ENCODE data around the gene FOXB1. TPM values are rescaled to one million over a fixed set of nuclear protein-coding genes. Genes with fewer than 3 reads are reported as not detected.

Gene FOXB1
- polyA plus RNA-seq, 1 donor, result not detected

- DNase-seq, result no peak
Measured at GRCh38 chr15:59998950-59999611, 5.0 kb upstream of the FOXB1 start.

DNA sequence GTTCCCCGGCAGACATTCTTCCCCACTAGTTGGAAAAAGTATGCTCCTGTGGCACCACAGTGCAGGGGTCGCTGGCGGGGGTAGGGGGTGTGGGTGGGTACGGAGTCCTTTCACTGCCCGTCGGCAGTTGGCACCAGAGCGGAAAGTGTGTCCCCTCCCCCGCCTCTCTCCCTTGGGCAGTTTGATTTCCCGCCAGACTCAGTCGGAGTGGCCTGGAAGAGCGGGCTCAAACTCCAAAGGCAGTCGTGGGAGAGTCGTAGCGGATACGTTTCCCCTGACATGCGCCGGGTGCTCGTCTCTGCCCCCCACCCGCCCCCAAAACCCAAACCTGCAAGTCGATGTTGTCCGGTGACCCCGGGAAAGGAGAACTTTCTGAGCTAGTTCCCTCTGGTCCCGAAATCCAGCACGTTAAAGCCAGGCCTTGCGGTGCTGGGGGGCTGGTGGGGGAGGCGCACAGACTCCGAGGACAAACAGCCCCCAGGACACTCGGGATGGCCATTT lies 4.4 kb upstream of the FOXB1 start:
- no peak for DNase-seq

- no peak for DNase-seq
Measured at GRCh38 chr15:60000113-60000823, 3.8 kb upstream of the FOXB1 start.

GRCh38 chr15:60000824-60001609 lies 3.1 kb upstream of the FOXB1 start:
- no peak for DNase-seq

DNA sequence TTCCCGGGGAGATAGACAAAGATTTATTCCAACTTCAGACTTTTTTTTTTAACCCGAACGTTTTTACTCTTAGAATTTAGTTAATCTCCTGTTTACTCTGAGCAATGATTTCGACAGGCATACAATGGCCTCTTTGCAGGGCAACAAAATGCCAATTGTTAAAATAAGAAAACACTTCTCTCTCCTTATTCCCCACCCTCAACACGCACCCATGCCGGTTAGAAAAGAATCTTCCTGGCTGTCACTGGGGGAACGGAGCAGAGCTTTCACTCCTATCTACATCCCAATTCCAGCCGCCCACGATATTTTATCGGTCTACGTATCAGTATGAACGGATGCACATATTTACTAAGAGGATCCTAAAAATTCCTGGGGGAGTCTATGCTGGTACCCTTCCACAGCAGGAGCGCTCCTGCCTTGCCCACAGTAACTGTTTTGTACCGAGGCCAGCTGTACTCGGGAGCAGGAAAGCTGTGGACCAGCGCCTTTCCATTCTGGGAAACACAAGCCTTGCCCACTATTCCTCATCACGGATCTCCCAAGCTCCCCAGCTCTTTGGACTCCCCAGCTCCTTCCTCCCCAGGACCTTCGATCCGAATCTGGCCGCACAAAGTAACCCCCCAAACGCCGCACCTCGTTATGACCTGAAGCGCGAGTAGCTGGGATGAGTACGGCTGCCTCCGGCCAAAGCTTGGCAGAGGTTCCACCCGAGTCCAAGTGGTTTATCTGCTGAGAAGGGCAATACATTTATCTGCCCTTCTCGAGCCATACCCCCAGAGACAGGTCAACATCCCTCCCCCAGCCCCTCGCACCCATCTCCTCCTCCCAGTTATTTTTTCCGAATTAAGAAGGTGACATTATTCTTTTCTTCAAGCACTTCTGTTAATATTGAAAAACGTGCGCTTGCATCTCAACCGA lies 2.2 kb upstream of the FOXB1 start:
- no peak for DNase-seq

- no peak for DNase-seq
Measured at GRCh38 chr15:60002528-60003218, 1.4 kb upstream of the FOXB1 start.

DNA sequence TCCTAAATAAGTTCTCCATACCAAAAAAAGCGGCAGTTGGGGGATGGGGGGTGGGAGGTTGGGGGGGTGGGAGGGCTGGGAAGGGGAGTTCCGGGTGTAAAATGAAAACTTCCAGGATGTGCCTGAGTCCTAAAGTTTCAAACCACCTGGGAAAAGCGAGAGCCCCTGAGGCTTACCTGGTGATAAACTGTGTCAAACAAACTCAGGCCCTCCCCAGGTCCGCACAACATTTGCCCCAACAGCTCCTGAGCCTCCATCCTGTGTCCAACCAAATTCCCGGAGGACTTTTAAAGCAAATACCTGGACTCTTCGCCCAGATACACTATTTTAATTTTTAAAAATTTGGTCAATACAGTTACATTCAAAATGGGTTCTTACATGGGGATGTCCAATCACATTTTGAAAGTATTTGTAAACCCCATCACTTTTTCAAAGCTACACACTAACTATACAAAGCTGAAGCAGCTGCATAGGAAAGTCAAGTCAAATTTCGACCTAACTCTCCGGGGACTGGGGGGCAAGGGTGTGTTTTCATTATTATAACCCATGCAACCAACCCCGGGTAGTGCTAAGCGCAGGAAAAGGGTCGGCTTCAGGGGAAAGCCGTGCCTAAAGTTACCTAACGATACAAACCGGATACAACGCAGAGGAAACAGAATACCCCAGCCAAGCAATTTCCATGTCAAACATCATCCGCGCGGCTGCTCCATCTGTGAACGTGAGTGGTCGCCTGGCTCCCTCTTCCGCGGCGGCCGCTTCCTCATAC lies 685 bp upstream of the FOXB1 start:
- DNase-seq, result no peak

- DNase-seq, result no peak
Measured at GRCh38 chr15:60004846-60005351, 788 bp downstream of the FOXB1 start.

- DNase-seq, result no peak
Measured at GRCh38 chr15:60005352-60006202, 1.5 kb downstream of the FOXB1 start.

DNA sequence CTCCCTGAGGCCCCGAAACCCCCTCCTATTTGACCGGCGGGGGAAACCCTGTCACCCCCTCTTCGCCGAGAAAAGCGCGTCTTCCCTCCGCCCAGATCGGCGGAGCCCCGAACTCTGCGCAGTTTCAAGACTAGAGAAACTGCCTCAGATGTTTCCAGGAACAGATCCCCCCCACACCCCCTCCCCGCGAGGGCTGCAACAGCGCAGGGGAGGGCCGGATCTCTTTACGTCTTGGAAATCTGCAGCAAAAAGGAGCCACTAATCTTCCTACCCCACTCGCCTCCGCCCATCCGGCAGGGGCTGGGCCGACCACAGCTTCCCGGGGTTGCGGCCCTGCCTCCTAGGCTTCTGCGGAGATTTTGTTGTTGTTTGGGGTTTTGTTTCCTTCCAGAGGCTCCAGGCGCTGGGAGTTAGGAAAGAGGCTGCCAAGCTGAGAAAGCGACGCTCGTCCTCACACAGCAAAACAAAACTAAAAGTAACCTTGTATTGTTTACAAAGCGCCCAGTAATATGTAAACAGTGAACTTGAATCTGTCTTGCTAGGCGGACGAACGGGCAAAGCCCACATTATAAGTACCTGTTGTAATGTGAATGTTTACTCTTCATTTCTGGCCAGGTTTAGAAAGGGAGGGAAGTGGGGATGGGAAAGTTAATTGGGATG lies 2.2 kb downstream of the FOXB1 start:
- DNase-seq, result no peak

- no peak for DNase-seq
Measured at GRCh38 chr15:60006873-60007272, 2.8 kb downstream of the FOXB1 start.

- DNase-seq, result no peak
Measured at GRCh38 chr15:60009124-60009960, 5.2 kb downstream of the FOXB1 start.

DNA sequence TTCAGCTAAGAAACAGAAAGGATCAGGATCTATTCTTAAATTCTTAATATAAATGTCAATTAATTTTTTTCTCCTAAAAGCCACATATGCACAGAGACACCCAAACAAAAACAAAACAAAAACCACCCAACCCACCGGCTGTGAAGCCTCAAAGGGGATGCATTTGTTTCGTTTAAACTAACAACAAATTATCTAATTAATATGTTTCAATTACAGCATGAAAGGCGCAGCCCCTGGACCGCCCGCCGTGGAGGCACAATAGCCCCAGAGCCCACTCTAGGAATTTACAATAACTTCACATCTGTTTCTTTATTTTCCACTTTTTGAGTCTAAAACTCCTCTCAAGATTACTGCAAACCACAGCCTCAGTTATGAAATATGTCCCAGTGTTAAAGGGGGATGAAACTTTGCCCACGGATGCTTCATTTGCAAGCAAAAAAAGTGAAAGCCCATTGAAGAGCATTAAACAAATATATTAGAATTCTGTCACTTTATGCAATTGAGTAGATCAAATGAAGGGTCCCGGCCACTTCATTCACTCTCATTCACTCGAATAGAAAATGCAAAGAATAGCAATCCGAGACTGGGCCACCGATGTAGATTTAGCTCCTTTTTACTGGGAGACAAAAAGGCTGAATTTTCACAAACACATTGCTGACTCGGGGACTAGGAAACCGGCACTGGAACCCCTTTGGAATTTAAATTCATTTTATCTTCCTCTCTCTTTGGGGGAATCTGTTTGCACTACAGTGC lies 6.0 kb downstream of the FOXB1 start:
- DNase-seq, result no peak

DNA sequence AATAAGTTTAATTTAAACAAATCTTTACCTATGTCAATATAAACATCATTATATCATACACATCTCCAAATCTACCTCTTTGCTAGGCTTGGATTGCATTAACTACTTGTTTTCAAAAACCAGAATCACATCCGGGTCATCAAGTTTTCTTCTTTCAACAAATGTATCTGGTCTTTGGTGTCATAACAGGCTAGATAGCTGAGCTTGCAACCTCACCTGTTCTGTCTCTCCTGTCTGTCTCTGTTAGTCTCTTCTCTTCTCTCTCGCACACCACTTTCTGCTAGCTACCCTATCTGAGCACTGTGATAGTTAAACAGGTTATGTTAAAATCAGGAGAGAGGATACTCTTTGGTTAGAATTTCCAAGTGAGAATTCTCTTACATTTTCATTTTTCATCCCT lies 6.7 kb downstream of the FOXB1 start:
- no peak for DNase-seq

- DNase-seq, result no peak
Measured at GRCh38 chr15:60012695-60013094, 8.6 kb downstream of the FOXB1 start.

GRCh38 chr15:60017538-60018520 lies 13.7 kb downstream of the FOXB1 start:
- DNase-seq, result no peak

All from left kidney (tissue), 2 donors.